OCI-M1 (cell line): ENCODE measurements around the gene GMDS.

Experiments
- DNase-seq: peaks from one replicate; lab custom pipeline; 2025; lab: John Stamatoyannopoulos, UW

GMDS gene

DNA sequence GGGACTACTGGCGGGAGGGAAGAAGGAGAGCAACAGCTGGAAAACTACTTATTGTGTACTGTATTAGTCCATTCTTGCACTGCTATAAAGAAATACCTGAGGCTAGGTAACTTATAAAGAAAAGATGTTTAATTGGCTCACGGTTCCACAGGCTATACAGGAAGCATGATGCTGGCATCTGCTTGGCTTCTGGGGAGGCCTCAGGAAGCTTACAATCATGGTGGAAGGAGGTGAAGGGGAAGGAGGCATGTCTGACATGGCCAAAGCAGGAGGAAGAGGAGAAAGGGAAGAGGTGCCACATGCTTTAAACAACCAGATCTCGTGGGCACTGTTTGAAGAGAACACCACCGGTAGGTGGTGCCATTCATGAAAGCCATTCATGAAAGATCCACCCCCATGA lies 67.3 kb downstream of the GMDS start:
- no peak for DNase-seq

DNA sequence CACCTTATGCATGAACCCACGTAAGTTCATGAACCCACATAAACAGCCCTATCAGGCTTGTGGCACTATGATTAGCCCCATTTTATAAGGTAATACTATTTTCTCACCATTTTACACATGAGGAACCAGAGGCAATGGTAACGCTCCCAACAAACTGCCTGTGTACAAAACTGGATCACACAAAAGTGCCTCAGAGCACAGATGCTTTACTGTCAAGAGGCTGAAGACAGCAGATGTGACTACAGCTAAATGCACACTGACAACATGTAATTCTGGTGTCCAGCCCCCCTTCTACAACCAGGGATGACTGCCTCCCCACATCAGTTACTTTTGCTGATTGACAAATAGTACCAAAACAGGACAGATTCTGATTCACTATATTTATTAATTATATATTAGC lies 69.6 kb downstream of the GMDS start:
- DNase-seq: no peak

DNA sequence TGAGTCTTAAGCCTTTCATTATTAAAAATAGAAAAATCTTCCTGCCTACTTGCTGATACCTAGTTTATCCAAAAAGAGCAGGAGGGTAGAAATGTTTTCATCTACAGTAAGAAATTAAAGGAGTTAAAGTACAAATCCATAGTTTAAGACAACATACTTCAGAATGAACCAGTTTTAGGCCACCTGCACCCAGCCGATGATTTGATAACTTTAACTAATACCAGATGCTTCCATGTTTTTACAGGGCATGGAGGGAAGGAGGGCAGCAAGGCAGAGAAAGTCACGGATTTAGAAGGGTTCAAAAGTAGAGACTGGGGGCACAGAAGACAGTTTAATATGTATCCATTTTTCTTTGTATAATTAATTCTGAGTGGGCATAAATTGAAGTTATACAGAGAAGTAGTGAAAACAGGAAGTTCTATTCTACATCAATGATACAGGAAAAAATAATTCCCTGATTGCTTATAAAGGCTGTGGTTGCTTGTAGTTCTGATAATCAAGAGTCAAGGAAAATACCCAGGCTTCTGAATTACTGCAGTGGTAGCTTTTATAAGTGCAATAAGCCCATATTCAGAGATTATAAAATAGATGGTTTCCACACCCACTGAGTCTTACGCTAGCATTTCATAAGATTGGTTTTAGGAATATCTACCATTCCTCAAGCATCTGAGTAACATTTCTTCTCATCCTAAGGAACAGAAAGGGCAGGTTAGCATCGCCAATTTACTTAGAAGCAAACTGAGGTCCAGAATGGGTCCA lies 72.0 kb downstream of the GMDS start:
- peak; percentile 28 for DNase-seq

DNA sequence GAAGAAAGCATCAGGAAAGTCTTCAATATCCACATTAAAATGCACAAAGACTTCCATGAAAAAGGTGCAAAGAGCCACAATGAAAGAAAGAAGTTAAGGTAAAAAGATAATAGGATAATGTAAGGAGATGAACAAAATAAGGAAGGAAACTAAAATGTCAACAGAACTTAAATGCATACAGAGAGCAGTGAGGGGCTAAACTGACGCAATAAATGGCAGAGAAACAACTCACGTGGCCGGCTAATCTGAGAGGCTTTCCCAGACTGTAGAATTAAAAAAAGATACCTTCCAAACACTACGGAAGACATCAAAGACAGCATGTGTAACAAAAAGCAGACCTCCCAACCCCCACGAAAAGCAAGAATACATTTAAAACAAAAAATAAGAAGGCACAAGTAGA lies 73.7 kb downstream of the GMDS start:
- no peak for DNase-seq

DNA sequence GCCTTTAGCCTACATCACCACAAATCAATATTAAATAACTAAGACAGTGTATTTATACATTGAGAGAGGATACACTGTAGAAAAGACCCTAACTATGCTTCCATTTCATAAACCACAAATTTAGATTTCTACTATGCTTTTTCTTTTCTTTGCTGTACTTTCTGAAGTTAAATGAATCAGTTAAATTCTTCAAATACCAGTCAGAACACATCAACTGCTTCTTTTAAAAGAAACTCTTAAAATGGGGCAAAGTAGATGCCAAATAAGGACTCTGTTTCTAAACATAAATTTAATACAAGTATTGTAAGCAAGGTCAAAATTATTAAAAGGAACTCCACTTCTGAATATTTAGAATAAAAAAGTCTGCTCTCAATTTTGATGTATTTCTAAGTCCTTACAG lies 76.9 kb downstream of the GMDS start:
- no peak for DNase-seq

DNA sequence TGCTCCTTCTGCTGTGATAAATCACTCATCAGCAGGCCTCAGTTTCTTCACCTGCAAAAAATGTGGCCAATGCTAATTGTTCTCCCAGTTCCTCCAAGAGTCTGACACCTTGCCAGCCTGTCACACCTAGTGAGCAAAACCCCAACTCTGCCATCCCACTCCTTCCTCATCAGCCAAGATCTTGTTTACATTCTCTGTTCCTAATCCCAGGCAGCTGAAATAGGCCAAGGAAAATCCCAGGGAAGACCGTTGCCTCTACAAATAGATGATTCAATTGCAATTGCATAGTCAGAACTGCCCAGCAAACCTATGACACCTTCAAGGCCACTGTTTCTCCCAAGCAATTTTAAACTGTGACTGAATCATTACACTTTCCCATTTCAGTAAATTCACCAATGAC lies 78.7 kb downstream of the GMDS start:
- no peak for DNase-seq

DNA sequence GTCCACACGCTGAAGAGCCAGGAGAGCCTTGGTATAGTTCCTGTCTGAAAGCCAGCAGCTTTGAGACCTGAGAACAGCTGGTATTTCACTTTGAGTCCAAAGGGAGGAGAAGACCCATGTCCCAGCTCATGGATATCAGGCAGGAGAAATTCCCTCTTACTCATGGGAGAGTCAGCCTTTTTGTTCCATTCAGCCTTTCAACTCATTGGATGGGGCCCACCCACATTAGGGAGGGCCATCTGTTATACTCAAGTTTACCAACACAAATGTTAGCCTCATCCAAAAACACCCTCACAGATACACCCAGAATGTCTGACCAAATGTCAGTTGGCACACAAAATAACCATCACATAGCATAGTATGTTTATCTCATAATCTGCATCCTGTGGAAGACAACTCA lies 80.1 kb downstream of the GMDS start:
- no peak for DNase-seq

DNA sequence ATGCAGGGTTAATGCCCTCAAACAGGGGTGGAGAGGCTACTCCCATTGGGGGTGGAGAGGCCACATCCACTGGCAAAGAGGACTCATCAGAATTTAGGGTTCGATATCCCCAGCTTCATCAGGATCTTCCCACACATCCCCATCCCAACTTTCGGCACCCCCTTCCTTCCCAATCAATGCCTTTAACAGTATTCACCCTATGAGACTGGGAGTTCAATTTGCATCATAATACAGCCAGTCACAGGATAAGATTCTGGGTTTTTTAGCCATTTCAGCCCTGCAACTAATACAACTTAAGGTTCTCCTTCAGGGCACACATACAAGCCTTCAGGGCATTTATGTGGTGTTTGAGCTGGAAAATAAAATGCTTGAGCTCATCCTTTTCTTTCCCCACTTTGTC lies 80.9 kb downstream of the GMDS start:
- DNase-seq: no peak

DNA sequence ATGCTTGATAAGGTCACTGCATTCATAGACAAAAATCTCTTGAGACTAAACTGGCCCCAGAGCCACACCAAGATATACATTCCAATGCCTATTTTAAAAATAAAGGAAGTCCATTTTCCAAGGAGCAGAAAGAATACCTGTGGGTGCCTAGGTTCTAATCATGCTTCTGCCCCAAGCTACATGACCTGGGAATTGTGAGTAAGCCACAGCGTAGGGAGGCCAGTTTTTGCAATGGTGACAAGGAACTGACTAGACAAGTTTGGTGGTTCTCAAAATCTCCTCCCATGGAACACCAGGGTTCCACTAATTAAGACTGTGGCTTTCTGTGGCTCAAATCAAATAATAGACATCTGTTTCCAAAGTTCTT lies 83.3 kb downstream of the GMDS start:
- no peak for DNase-seq

DNA sequence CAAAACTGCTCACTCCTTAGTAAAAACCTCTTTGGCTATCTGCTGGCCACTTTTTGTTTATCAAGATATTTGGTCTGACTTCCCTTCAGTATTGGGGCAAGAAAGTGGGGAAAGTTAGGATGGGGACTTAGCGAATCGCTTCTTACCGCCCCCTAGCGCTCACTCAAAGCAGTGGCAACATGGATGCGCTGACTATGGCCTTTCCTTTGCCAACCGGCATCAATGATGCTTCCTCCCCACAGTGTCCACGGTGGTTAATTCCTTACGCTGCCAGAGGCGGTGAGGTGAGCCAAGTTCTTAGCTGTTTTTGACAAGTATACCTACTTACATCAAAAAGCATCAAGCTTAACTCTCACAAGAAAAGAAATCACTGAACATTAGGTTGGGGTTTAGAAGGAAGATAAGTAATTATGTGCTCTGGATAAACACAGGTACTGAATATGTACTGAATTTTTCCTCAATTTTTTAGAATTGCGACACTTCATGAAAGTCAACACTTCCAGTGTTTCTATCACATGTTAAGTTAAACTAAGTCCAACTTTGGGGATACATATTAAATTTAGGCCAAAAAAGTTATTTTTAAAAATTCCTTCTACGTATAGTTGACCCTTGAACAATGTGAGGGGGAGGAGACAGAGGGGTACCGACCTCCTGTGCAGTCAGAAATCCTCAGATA lies 86.7 kb downstream of the GMDS start:
- peak; percentile 39 for DNase-seq

DNA sequence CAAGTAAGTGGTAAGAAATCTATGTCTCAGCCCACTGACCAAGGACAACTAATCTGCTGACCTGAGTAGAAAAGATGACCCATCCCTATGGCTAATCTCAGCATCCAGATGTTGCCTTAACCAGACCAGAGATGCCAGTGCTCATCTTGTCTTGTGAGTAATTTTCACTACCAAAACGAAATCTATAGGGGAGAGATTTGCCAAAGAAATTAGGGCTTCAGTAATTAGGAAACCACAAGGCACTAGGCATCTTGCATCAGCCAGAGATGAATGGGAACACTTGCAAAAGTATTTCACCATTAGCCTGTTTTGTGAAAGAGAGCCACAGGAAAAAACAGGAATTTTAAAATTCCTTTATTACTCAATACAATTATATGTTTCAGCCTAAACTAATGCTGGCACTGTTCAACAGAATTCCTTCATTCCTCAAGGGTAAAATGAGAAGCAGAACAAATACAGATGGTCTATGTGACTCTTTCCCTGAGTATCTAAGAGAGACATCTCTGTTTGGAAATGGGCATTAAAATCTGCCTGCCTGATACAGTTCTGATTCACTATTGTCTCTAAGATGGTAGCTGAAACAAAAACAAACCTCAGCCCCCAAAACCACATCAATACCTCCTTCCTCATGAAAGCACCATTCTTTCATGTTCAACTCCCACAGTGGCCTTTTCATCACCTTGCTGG lies 87.8 kb downstream of the GMDS start:
- peak; percentile 65 for DNase-seq

DNA sequence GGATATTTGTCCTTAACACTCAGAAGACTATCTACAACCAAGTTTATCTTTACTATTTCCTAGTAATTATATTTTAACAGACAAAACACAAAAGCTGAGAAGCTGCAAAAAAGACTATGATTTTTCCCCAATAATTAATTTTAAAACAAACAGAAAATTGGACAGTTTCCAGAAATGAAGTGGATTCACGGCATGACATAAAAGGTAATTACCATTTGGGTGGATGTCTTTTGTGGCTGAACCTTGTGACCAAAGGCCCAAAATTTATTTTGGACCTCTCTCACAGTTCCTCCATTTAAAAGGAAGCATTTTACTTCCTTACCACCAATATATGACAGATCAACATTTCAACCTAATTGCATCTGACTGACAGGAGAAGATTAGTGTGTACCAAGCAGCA lies 90.2 kb downstream of the GMDS start:
- DNase-seq: no peak

DNA sequence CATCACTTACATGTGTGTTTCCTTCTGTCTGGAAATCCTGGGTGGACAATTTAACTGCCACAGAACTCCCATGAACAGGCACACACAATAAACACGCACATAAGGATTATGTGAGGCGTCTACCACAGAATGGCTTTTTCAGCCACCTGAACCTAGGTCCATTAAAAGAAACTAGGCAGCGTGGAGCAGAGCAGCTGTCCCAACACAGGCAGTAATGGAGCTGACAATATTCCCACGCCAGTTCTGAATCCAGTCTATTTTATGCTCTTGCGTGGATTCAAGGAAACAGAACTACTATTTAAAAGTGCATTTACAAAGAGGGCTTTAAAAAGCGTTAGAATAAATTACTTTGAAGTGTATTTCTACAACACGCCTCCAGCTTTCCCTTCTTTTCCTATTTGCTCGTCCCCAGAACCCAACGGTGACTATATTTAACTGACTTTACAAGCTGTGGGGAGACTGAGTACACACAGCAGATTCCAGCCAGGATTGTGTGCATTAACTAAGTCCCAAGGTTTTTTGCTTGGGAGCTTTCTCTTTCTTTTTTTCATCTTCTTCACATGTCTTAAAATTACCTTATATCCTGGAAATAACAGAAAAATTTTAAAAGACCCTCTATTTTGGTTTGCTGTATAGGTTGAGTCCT lies 95.9 kb downstream of the GMDS start:
- no peak for DNase-seq

DNA sequence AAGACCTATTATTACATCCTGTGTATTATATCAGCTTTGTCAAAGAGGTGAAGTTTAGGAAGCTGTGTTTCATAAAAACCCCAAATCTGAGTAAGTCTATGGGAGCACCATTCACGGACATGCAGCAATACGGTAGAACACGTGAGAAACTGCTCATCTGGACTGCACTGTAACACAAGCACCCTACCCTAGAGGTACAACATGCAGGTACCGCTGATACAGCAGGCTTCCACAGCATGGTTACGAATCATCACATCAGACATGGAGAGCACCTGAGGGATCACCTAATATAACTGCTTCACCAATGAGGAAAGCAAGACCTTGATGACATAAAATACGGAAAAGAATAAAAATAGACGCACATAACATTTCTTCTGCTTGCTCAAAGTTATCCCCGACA lies 96.7 kb downstream of the GMDS start:
- no peak for DNase-seq

DNA sequence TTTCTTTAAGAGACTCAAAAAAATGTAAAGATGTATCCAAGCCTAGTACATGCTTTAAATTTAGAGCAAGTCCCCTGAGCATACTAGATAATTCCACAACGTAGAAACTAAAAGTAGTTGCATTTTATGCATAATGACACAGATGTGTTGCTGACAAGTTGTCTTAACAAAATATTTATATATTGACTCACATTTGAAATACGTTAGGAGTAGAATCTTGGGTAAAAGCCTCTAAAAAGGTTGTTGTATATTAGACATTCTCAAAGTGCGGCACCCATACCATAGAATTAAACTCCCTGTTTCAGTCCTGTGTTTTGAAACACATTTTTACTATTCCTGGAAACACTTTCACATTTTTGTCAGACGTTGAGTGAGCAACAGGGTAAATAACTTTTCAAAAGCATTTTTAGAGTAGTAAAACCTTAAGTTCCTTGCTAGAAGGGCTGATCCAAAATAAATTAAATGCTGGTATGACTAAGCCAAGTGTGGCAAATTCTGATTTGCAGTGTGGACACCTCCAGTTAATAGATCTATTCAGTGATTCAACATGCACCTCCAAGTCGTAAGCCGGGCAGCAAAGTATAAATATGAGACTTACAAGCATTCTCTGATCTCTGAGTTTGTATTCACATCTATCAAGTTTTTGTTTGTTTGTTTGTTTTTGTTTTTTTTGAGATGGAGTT lies 97.5 kb downstream of the GMDS start:
- no peak for DNase-seq

DNA sequence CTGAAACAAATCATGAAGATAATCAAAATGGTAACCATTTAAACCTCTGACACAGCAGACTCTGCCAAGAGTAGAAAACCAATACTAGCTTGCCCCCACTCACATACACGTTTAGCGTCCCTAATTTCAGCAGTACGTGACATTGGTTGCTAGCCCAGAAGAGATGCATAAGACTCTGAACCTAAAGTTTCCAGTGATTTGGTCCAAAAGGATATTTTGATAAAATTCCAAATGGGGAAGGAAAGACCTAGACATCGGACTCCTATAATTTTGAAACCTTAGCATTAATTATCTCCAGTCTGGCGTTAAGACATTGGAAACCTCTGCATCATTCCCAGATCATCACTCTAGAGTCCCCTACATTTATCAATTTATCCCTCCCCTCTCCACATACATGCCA lies 98.1 kb downstream of the GMDS start:
- no peak for DNase-seq

DNA sequence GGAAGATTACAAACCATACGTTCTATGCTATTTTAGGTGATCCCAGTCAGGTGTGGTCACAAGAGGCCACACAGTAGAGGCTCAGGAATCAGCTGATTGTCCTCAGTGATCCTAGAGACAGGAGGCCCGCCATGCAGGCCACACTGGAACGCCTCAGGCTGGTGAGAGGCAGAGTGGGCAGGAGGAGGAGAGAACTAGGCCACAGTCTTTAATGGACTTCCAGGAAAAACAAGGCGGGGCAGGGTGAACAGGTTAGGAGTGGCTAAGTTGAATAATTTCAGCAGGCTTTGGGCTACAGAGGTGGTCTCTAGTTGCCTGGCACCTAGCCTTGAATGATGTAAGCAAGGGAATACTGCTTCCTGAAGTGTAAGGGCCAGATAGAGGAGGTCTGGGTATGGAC lies 101.2 kb downstream of the GMDS start:
- DNase-seq: no peak

DNA sequence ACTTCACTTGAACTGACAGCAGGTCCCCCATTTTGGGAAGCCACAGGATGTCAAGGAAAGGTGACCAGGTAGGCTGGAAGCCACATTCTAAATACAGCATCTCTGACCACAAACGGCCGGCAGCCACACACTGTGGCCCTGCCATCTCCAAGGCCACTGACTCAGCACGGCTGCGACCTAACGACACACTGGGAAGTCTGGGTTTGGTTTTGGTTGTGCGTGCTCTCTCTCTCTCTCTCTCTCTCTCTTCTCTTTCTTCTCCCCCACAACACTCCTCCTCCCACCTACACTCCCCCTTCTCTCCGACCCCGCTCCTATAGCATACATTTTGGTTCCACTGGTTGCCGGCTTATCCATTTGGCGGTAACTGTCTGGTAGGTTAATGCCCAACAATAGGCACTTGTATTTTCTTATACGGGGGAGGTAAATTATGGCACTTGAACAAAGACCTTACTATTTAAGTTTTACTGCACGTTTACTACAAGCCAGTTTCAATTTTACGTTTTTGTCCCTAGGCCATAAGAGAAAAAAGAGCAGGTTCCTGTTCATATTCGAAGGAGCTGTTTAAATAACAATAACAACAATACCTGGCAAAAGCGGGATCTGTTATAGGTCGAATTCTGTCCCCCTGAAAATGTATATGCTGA lies 103.6 kb downstream of the GMDS start:
- peak; percentile 18 for DNase-seq

DNA sequence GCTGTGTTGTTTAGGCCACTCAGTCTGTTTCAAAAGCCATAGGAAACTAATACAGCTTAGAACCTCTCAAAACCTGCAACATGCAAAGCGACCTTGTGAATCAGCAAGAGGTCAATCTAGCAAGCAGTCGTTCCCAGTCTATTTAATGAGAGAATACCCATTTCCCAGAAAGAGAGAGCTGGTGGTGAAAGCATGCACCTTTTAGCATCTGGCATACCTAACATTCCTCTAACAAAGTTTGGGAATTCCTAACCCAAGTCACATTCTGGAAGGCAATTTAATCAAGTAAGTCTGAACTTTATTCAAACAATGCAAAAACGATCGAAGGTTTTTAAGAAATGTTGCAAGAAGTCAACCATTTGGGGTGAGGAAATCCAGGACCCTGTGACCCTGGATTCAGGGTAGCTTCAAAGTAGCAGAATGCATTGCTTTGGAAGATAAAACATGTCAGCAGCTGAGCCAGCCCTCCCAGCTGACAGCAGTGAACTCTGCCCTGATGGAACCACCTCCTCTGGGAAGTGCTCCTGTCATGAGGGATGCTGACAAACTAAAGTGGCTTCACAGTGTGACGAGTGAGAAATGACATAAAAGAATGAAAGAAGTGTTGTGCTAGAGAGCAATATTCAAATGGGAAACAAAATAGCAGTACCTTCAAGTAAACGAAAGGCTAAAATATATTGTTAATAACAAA lies 104.8 kb downstream of the GMDS start:
- DNase-seq: no peak

DNA sequence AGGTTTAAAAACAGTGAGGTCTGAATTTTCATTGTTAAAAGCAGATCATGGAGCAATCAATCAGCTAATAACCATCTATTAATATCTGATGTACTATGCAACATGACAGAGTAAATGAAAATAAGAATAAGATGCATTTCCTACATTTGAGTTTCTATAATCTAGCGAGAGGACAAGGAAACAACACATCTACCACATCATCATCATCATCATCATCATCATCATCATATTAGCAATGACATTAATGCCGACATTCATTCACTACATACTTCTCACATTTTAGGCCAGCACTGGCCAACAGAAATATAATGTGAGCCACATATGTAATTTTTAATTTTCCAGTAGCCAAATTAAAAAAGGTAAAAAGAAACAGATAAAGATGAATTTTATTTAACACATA lies 110.0 kb downstream of the GMDS start:
- no peak for DNase-seq

DNA sequence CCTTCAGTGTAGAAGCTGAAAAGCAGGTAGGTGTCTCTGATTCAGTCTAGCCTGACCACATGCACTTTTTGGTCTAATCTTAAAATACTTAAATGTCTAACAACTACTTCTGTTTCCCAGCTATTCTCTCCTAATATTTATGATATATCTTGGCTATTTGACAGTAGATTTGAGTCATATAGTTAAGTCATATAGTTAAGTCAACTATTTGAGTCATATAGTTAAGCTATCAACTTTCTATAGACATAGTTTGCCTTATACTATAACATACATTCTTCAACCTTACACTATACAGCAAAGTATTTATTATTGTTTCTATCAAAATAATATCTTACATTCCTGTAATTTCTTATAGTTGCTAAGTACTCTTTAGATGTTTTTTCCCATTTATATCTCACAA lies 110.9 kb downstream of the GMDS start:
- no peak for DNase-seq
